AG09309 (cell line): Measurements from ENCODE around the gene LDB2.

Experiments used
- DNase-seq: peaks from one replicate; pipeline ENCODE4 v3.0.0-alpha.2; 2010; ENCODE audit warnings: low read depth
- H3K4me3 ChIP-seq: 2 replicates; pipeline ENCODE4 v1.5.1; 2011; ENCODE audit warnings: mild to moderate bottlenecking, low read depth, low read length, moderate library complexity; ENCODE audit not compliant: control insufficient read depth
- CTCF ChIP-seq: IDR thresholded peaks from 2 replicates; pipeline ENCODE4 v1.5.1; 2011; ENCODE audit warnings: mild to moderate bottlenecking, low read depth, low read length, inconsistent platforms; ENCODE audit not compliant: insufficient read depth, control insufficient read depth; ENCODE audit errors: missing control alignments

The LDB2 gene

GRCh38 chr4:16461362-16461761 is 437.1 kb downstream of the LDB2 start:
- DNase-seq = no peak
- no peak for TF ChIP-seq CTCF
- no peak overlapping the region for H3K4me3 ChIP-seq

GRCh38 chr4:16457944-16458343 is 440.5 kb downstream of the LDB2 start:
- H3K4me3 ChIP-seq = no peak overlapping the region
- TF ChIP-seq CTCF = no peak
- no peak for DNase-seq
